ENCODE results near the gene NUP188.

Gene NUP188

GRCh38 chr9:128910906-128911305, 36.6 kb upstream of the NUP188 start:
- DNase-seq (ENCODE audit: low read depth in 1 of 2, low spot score in 1 of 2) = no peak
- no peaks in the 10 kb centered on the region for H3K27me3 ChIP-seq (ENCODE audit: insufficient read depth, poor library complexity, severe bottlenecking)
- no peak overlapping the region for H3K4me3 ChIP-seq (replicated peaks; ENCODE audit: insufficient read depth, low read length)
- no peak for TF ChIP-seq CTCF (IDR thresholded peaks at IDR 0.05; ENCODE audit: insufficient read depth, low read length)
- TF ChIP-seq POLR2AphosphoS5 (IDR thresholded peaks at IDR 0.05; ENCODE audit: low read depth) = no peak
- TF ChIP-seq SPI1 (IDR thresholded peaks at IDR 0.05; ENCODE audit: borderline replicate concordance, low read depth) = no peak
- TF ChIP-seq REST (IDR thresholded peaks at IDR 0.05; ENCODE audit: insufficient replicate concordance, low read depth) = no peak
- TF ChIP-seq GABPA (IDR thresholded peaks at IDR 0.05; ENCODE audit: low read depth) = no peak
- no peak overlapping the region for H3K27ac ChIP-seq (replicated peaks)

- no peak for TF ChIP-seq CTCF (IDR thresholded peaks at IDR 0.05; ENCODE audit: insufficient read depth, low read length)
- TF ChIP-seq SPI1 (IDR thresholded peaks at IDR 0.05; ENCODE audit: borderline replicate concordance, low read depth) = no peak
- no peak for TF ChIP-seq POLR2AphosphoS5 (IDR thresholded peaks at IDR 0.05; ENCODE audit: low read depth)
- no peak overlapping the region for H3K27ac ChIP-seq (replicated peaks)
- H3K27me3 ChIP-seq (ENCODE audit: insufficient read depth, poor library complexity, severe bottlenecking) = no peaks in the 10 kb centered on the region
- no peak overlapping the region for H3K4me3 ChIP-seq (replicated peaks; ENCODE audit: insufficient read depth, low read length)
- no peak for DNase-seq (ENCODE audit: low read depth in 1 of 2, low spot score in 1 of 2)
Measured at GRCh38 chr9:128911529-128912035, 35.9 kb upstream of the NUP188 start.

- no peak for DNase-seq (ENCODE audit: low read depth in 1 of 2, low spot score in 1 of 2)
- Histone ChIP-seq H3K4me3 (replicated peaks; ENCODE audit: insufficient read depth, low read length) (no peak overlapping the region), H3K27ac (replicated peaks) (no peak overlapping the region), H3K27me3 (ENCODE audit: insufficient read depth, poor library complexity, severe bottlenecking) (no peaks in the 10 kb centered on the region)
- TF ChIP-seq POLR2AphosphoS5 (IDR thresholded peaks at IDR 0.05; ENCODE audit: low read depth) = no peak
- no peak for TF ChIP-seq GABPA (IDR thresholded peaks at IDR 0.05; ENCODE audit: low read depth)
- no peak for TF ChIP-seq REST (IDR thresholded peaks at IDR 0.05; ENCODE audit: insufficient replicate concordance, low read depth)
- no peak for TF ChIP-seq SPI1 (IDR thresholded peaks at IDR 0.05; ENCODE audit: borderline replicate concordance, low read depth)
- TF ChIP-seq CTCF (IDR thresholded peaks at IDR 0.05; ENCODE audit: insufficient read depth, low read length) = no peak
Measured at GRCh38 chr9:128912270-128912853, 35.1 kb upstream of the NUP188 start.
